PC-9 (cell line): ENCODE measurements around the gene ATAD2B.

Experiments used
- CTCF ChIP-seq: fragments of 200-600 bp; sonication (generic); conservative IDR thresholded peaks from 2 replicates; pipeline ENCODE4 v1.6.1; 2017; ENCODE audit warnings: mixed run types, antibody characterized with exemption, mild to moderate bottlenecking, moderate library complexity
- EZH2 ChIP-seq: fragments of 200-600 bp; sonication (generic); IDR thresholded peaks from 2 replicates; pipeline ENCODE4 v1.8.0; 2017; ENCODE audit warnings: antibody characterized with exemption, low read depth

- no peak for TF ChIP-seq CTCF
- no peak for TF ChIP-seq EZH2
These were observed 26.7 kb upstream of the ATAD2B start for GRCh38 chr2:23953625-23954024.
